ENCODE data around the gene ZEB2. TPM values are rescaled to one million over a fixed set of nuclear protein-coding genes. Genes with fewer than 3 reads are reported as not detected.

The ZEB2 gene
- total RNA-seq, 1 donor from 2014 or later = 139 TPM

- Mint-ChIP-seq H3K4me3 (ENCODE audit: unreplicated experiment) (no peak overlapping the region), H3K27me3 (ENCODE audit: unreplicated experiment) (no peaks in the 10 kb centered on the region), H3K27ac (ENCODE audit: unreplicated experiment) (no peak overlapping the region), H3K9me3 (ENCODE audit: unreplicated experiment) (no peaks in the 10 kb centered on the region), H3K36me3 (ENCODE audit: unreplicated experiment) (peaks cover 8% of the 10 kb centered on the region), H3K4me1 (ENCODE audit: unreplicated experiment) (peaks cover 47% of the 10 kb centered on the region)
- DNase-seq (ENCODE audit: extremely low spot score, unreplicated experiment) = no peak
- no peak for TF ChIP-seq CTCF (IDR thresholded peaks at IDR 0.05)
Measured at GRCh38 chr2:144517866-144518747, 1.8 kb downstream of the ZEB2 start.

- Mint-ChIP-seq H3K27ac (ENCODE audit: unreplicated experiment) (no peak overlapping the region), H3K27me3 (ENCODE audit: unreplicated experiment) (no peaks in the 10 kb centered on the region), H3K36me3 (ENCODE audit: unreplicated experiment) (peaks cover 8% of the 10 kb centered on the region), H3K9me3 (ENCODE audit: unreplicated experiment) (no peaks in the 10 kb centered on the region), H3K4me1 (ENCODE audit: unreplicated experiment) (peaks cover 47% of the 10 kb centered on the region), H3K4me3 (ENCODE audit: unreplicated experiment) (no peak overlapping the region)
- no peak for TF ChIP-seq CTCF (IDR thresholded peaks at IDR 0.05)
- no peak for DNase-seq (ENCODE audit: extremely low spot score, unreplicated experiment)
Measured at GRCh38 chr2:144516981-144517865, 2.7 kb downstream of the ZEB2 start.

GRCh38 chr2:144516411-144516980 is 3.4 kb downstream of the ZEB2 start:
- Mint-ChIP-seq H3K27me3 (ENCODE audit: unreplicated experiment) (no peaks in the 10 kb centered on the region), H3K36me3 (ENCODE audit: unreplicated experiment) (peaks cover 8% of the 10 kb centered on the region), H3K27ac (ENCODE audit: unreplicated experiment) (peak overlapping the region; percentile 98), H3K4me3 (ENCODE audit: unreplicated experiment) (peak overlapping the region; percentile 80), H3K9me3 (ENCODE audit: unreplicated experiment) (no peaks in the 10 kb centered on the region), H3K4me1 (ENCODE audit: unreplicated experiment) (peaks cover 51% of the 10 kb centered on the region)
- no peak for DNase-seq (ENCODE audit: extremely low spot score, unreplicated experiment)
- no peak for TF ChIP-seq CTCF (IDR thresholded peaks at IDR 0.05)

- TF ChIP-seq CTCF (IDR thresholded peaks at IDR 0.05) = no peak
- H3K9me3 Mint-ChIP-seq (ENCODE audit: unreplicated experiment) = no peaks in the 10 kb centered on the region
- DNase-seq (ENCODE audit: extremely low spot score, unreplicated experiment) = peak; percentile 86
- peak overlapping the region; percentile 98 for H3K27ac Mint-ChIP-seq (ENCODE audit: unreplicated experiment)
- peaks cover 8% of the 10 kb centered on the region for H3K36me3 Mint-ChIP-seq (ENCODE audit: unreplicated experiment)
- peak overlapping the region; percentile 80 for H3K4me3 Mint-ChIP-seq (ENCODE audit: unreplicated experiment)
- H3K27me3 Mint-ChIP-seq (ENCODE audit: unreplicated experiment) = no peaks in the 10 kb centered on the region
- H3K4me1 Mint-ChIP-seq (ENCODE audit: unreplicated experiment) = peaks cover 51% of the 10 kb centered on the region
Measured at GRCh38 chr2:144515696-144516410, 4.1 kb downstream of the ZEB2 start.
